DND-41 (cell line): ENCODE measurements around the gene ATXN1.

Source experiments
- ATAC-seq: fragments of 200-7000 bp; cut with Tn5 transposase; 3 replicates; pipeline ENCODE4 v1.9.1; 2021; ENCODE audit warnings: low read depth; ENCODE audit not compliant: insufficient read depth
- DNase-seq: peaks from one replicate; pipeline ENCODE4 v3.0.0-alpha.2; 2020
- H2AFZ ChIP-seq: 2 replicates; pipeline ENCODE4 v1.6.0; 2012; ENCODE audit warnings: low read depth, low read length
- H3K27ac ChIP-seq: 2 replicates; pipeline ENCODE4 v1.5.1; 2012; ENCODE audit warnings: low read length, inconsistent platforms
- H3K27me3 ChIP-seq: fragments of 200-600 bp; sonication (generic); 2 replicates; pipeline ENCODE4 v1.6.0; 2012; ENCODE audit warnings: low read length, mild to moderate bottlenecking, inconsistent platforms; ENCODE audit not compliant: insufficient read depth, poor library complexity
- H3K36me3 ChIP-seq: 2 replicates; pipeline ENCODE4 v1.5.1; 2012; ENCODE audit warnings: low read length, inconsistent platforms; ENCODE audit not compliant: insufficient read depth
- H3K4me1 ChIP-seq: 2 replicates; pipeline ENCODE4 v1.5.1; 2012; ENCODE audit warnings: mild to moderate bottlenecking, low read length; ENCODE audit not compliant: insufficient read depth
- H3K4me2 ChIP-seq: 2 replicates; pipeline ENCODE4 v1.6.0; 2012; ENCODE audit warnings: mild to moderate bottlenecking, moderate library complexity, low read length, inconsistent platforms; ENCODE audit not compliant: insufficient read depth
- H3K4me3 ChIP-seq, 2 experiments: fragments of 200-600 bp in 1 of 2; shearing (Covaris generic) in 1 of 2; 2 replicates each; pipeline ENCODE4 v1.5.1; 2012 to 2016; ENCODE audit warnings: inconsistent platforms in 2 of 2, low read length in 2 of 2, mild to moderate bottlenecking in 2 of 2, low read depth in 1 of 2, moderate library complexity in 1 of 2
- H3K79me2 ChIP-seq: 2 replicates; pipeline ENCODE4 v1.6.0; 2012; ENCODE audit warnings: low read length, inconsistent platforms; ENCODE audit not compliant: insufficient read depth
- H3K9ac ChIP-seq: 2 replicates; pipeline ENCODE4 v1.6.0; 2012; ENCODE audit warnings: low read depth, mild to moderate bottlenecking, inconsistent platforms, low read length, moderate library complexity
- H3K9me3 ChIP-seq: 2 replicates; pipeline ENCODE4 v1.5.1; 2012; ENCODE audit warnings: low read length, moderate library complexity, mild to moderate bottlenecking, inconsistent platforms; ENCODE audit not compliant: insufficient read depth, severe bottlenecking
- H4K20me1 ChIP-seq: 2 replicates; pipeline ENCODE4 v1.6.0; 2012; ENCODE audit warnings: low read length; ENCODE audit not compliant: insufficient read depth
- CTCF ChIP-seq: IDR thresholded peaks from 2 replicates; pipeline ENCODE4 v1.5.1; 2012; ENCODE audit warnings: borderline replicate concordance, low read length, moderate library complexity, mild to moderate bottlenecking; ENCODE audit not compliant: poor library complexity, severe bottlenecking; ENCODE audit errors: extremely low read depth
- EZH2 ChIP-seq: IDR thresholded peaks from 3 replicates; pipeline ENCODE4 v1.6.1; 2012; ENCODE audit warnings: borderline replicate concordance, low read depth, mild to moderate bottlenecking, moderate library complexity, low read length, inconsistent platforms; ENCODE audit not compliant: severe bottlenecking

Gene ATXN1

DNA sequence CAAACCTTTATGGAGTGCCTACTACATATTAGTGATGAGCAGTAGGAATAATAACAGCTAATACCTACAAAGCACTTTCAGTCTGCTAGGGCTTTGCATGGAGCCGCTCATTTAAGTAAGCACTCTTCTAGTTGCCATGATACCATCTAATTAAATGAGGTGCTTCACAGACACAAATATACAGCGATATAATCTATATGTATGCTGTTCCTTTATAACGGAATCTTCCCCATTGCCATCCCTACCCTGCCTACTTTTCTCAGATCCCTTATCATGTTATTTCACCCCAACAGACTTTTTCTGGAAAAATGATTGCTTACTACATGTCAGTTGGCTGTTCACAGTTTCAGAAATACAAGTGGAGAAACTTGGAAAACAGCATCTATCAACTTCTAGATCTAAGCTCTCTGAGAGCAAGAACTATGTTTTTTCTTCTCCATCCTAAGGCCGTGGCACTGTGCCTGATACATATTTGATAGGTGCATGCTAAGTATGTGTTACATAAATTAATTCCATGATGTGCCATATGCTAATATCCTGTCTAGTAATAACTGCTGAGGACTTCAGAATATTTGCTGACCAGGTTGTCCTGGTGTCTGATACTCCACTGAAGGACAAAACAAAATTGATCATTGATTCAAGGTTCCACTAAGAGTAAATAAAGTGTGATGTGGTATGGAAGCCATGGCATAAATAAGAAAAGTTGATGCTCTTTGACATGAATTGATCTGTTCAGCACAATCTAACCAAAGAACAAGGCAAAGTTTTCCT is 398.3 kb downstream of the ATXN1 start:
- Histone ChIP-seq H3K27me3 (no peaks in the 10 kb centered on the region), H3K4me1 (no peaks in the 10 kb centered on the region), H3K4me2 (no peak overlapping the region), H2AFZ (no peak overlapping the region), H3K79me2 (no peaks in the 10 kb centered on the region), H3K9ac (no peak overlapping the region), H3K27ac (no peak overlapping the region), H3K9me3 (no peaks in the 10 kb centered on the region), H3K4me3 (no peak overlapping the region), H3K36me3 (no peaks in the 10 kb centered on the region), H4K20me1 (no peaks in the 10 kb centered on the region)
- DNase-seq (no peak), ATAC-seq (no peak)
- no peak for TF ChIP-seq CTCF
- TF ChIP-seq EZH2, result no peak

- Histone ChIP-seq H3K4me1 (no peaks in the 10 kb centered on the region), H3K4me3 (no peak overlapping the region), H3K36me3 (no peaks in the 10 kb centered on the region), H3K4me2 (no peak overlapping the region), H4K20me1 (no peaks in the 10 kb centered on the region), H3K27ac (no peak overlapping the region), H3K9me3 (no peaks in the 10 kb centered on the region), H3K79me2 (no peaks in the 10 kb centered on the region), H3K9ac (no peak overlapping the region), H3K27me3 (no peaks in the 10 kb centered on the region), H2AFZ (no peak overlapping the region)
- no peak for ATAC-seq
- DNase-seq, result no peak
- TF ChIP-seq EZH2 (no peak), CTCF (no peak)
Observed at GRCh38 chr6:16362296-16362695, 399.0 kb downstream of the ATXN1 start.

DNA sequence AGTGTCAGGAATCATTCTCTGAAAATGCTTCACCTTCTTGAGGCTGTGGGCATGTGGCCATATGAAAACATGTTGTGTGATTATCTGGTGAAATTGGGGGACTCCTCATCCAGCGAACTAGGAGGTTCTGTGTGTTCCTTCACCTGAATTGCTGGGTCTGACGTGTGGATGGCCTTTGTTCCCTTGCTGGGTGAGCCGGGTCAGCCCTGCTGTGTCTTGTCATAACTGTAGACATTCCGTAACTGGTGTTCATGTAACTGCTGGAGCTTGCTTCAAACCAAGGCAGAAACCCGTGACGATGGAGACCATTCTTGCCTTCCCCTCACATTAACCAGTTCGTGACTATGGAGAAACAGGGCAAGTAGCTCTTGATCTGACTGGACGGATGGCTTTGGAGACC is 399.4 kb downstream of the ATXN1 start:
- no peak for TF ChIP-seq EZH2
- no peak for TF ChIP-seq CTCF
- no peaks in the 10 kb centered on the region for H4K20me1 ChIP-seq
- no peak overlapping the region for H3K27ac ChIP-seq
- ATAC-seq (no peak), DNase-seq (no peak)
- no peak overlapping the region for H2AFZ ChIP-seq
- no peak overlapping the region for H3K4me2 ChIP-seq
- no peaks in the 10 kb centered on the region for H3K27me3 ChIP-seq
- H3K4me1 ChIP-seq, result no peaks in the 10 kb centered on the region
- H3K36me3 ChIP-seq, result no peaks in the 10 kb centered on the region
- H3K79me2 ChIP-seq, result no peaks in the 10 kb centered on the region
- H3K9ac ChIP-seq, result no peak overlapping the region
- H3K4me3 ChIP-seq, result no peak overlapping the region
- no peaks in the 10 kb centered on the region for H3K9me3 ChIP-seq
